DMS53 treated with DMSO at 0.1 percent for 48 hours (cell line): Measurements from ENCODE around the gene DNAAF5.
"Not testable (repeated sequence)": the region's sequence is repeated elsewhere in the genome, so short reads cannot be mapped to it uniquely, and the experiment has no call there.

Experiments used
- DNase-seq: peaks from one replicate; lab custom pipeline; 2025; ENCODE audit not compliant: unreplicated experiment; lab: John Stamatoyannopoulos, UW

Gene DNAAF5

GRCh38 chr7:802500-803242, 76.2 kb downstream of the DNAAF5 start:
- no peak for DNase-seq

DNA sequence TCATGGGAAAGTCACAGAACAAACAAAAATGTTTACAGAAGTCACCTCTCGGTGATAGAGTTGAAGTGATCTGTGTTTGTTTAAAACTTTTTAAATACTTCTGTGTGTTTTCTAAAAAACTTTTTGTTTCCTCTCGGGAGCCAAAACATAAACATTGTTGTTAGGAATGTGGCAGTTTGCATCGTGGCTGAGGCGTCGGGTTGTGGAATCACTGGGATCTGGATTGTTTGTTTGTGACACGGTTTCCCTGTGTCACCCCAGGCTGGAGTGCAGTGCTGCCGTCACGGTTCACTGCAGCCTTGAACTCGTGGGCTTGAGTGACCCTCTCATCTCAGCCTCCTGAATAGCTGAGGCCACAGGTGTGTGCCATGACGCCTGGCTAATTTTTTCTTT, 76.7 kb downstream of the DNAAF5 start:
- DNase-seq = peak; percentile 12

GRCh38 chr7:803796-804195, 77.3 kb downstream of the DNAAF5 start:
- DNase-seq = not testable (repeated sequence)

GRCh38 chr7:805261-805660, 78.8 kb downstream of the DNAAF5 start:
- DNase-seq = no peak

DNA sequence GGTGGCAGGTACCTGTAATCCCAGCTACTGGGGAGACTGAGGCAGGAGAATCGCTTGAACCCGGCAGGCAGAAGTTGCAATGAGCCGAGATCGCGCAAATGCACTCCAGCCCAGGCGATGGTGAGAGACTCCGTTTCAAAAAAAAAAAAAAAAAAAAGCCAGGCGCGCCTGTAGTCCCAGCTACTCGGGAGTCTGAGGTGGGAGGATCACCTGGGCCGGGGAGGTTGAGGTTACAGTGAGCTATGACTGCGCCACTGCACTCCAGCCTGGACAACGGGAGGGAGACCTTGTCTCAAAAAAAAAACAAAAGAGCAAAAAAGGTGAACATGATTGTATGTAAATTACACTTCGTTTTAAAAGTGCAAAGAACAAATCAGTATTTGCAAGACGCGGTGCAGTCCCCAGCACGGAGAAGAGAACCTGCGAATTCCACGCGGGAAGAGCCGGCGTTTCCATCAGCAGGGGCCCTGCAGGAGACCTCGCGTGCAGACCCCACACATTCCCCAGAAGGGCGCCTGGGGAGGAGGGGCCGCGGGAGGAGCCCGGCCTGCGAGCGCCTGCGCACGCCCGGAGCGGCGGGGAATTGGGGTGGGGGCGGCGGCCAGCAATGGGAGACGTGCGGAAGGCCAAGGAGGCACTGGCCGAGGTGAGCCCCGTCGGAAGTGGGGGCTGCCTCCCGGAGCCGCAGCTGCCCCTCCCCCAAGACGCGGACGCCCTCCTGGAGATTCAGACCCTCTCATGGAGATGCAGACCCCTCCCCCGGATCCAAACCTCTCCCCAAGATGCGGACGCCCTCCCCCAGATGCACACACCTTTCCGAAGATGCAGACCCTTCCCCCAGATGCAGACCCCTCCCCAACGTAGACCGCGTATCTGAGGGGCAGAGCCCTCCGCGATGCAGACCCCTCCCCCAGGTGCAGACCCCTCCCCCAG, 89.1 kb downstream of the DNAAF5 start:
- DNase-seq = no peak

DNA sequence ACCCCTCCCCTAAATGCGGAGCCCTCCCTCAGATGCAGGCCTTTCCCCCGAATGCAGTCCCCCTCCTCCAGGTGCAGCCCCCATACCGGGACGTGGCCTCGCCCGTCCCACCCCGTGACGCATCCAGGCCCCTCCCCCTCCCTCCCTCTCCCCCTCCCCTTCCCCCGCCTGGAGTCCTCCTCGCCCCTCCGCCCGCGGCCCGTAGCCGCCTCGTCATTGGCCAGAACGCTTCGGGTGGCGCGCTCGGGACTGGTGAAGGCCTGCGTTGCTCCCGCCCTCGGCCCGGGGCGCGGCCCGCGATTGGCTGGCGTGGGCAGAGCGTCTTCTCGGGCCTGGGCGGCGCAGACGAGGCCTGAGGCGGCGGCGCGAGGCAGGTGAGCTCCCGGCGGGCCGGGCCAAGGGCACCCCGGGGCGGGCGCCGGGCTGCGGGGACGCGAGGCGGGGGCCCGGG, 89.8 kb downstream of the DNAAF5 start:
- peak; percentile 92 for DNase-seq

DNA sequence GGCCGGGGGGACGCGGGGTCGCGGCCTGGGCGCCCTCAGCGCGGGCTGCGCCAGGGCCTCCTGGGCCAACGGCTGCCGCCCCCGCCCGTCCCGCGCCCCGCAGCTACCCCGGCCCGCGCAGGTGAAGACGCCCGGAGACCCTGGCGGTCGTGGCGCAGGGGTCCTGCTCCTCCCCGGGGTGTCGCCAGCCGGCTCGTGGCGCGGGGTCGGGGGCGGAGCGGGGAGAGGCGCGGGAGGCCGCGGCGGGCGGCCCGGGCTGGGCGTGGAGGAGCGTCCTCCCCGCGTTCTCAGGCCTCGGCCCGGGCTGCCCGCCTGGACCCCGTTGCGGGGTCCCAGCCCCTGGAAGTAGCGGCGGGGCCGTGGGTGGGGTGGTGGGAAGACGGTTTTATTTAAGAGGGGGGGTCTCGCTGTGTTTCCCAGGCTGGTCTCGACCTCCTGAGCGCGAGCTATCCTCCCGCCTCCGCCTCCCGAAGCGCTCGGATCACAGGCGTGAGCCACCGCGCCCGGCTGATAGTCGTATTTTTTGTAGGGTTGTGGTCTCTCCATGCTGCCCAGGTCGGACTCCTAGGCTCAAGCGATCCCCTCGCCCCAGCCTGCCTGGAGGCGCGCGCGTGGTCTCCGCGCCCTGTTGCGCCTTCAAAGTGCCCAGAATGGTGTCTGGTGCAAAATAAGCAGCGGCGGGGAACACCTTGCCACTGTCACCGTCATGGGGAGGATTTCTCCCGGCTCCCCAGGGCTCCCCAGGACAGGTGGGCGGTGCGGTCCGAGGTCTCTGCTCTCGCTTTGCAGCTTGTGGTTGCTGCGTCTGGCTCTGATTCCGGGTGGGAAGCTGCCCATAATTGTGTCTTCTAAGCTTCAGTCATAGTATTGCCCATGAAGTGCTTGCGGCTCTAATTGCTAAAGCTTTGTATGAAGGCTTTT, 90.5 kb downstream of the DNAAF5 start:
- no peak for DNase-seq

DNA sequence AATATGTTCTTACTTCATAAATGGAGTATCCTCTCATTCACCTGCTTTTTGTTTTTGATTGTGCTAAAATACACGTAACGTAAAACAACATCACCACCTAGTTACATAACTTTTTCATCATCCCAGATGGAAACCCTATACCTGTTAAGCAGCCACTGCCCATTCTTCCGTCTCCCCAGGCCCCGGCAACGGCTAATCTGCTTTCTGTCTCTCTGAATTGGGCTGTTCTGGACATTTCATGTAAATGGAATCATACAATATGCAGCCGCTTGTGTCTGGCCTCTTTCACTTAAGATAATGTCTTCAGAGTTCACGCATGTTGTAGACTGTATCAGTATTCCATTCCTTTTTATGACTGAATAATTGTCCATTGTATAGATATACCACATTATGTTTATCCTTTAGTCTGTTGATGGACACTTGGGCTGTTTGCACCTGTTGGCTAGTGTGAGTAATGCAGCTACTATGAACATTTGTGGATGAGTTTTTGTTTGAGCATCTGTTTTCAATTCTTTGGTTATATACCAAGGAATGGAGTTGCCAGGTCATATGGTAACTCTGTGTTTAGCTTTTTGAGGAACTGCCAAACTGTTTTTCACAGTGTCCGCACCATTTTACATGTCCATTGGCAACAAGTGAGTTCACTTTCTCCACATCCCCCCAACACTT, 91.7 kb downstream of the DNAAF5 start:
- DNase-seq = peak; percentile 4

DNA sequence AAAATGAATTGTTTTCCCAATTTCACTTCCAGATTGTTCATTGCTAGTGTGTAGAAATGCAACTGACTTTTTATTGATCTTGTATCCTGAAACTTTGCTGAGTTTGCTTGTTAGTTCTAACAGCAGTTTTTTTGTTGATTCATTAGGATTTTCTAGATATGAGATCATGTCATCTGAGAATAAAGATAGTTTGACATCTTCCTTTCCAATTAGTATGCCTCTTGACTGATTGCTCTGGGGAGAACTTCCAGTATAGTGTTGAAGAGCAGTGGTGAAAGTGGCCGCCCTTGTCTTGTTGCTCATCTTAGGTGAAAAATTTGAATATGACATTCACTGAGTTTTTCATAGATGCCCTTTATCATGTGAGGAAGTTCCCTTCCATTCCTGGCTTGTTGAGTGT, 93.8 kb downstream of the DNAAF5 start:
- no peak for DNase-seq

GRCh38 chr7:821688-822087, 95.2 kb downstream of the DNAAF5 start:
- no peak for DNase-seq

DNA sequence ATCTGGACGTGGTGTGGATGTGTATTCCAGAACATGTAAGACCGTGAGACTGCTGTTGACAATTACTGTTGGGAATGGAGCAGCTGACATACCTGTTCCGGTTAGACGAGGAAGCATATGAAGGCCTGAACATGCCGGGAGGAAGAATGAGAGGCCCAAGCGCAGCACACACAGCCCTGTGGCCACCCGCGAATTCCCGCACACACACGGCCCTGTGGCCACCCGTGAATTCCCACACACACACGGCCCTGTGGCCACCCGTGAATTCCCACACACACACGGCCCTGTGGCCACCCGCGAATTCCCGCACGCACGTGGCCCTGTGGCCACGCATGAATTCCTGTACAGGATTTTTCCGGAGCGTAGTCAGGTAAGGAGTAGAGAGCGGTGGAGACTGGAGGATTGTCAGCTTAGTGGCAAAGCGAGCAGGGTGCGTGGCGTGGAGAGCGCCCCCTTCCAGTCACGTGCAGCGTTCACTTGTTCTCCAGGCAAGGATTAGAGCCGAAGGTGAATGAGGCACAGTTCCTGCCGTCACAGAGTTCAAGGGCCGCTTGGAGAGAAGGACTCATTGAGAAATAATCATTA, 96.3 kb downstream of the DNAAF5 start:
- DNase-seq = no peak

- no peak for DNase-seq
Measured at GRCh38 chr7:823649-824048, 97.2 kb downstream of the DNAAF5 start.

DNA sequence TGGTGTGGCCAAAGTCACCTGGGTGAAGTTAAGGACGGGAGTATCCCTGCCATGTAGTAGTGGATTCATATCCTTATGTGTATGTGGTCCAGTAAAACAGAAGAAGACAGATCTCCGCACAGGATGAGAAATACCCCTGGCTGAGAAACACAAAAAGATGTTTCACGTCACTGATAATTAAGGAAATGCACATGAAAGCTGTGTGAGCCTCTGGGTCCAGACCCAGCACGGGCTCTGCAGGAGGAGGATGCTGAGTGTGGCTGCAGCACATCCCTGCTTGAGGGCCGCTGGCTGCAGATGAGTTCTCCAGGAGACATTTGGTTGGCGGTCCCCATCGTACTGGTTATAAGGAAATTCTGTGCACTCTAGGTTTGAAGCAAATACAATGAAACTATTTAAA, 97.6 kb downstream of the DNAAF5 start:
- no peak for DNase-seq

- DNase-seq = no peak
Measured at GRCh38 chr7:824664-825063, 98.2 kb downstream of the DNAAF5 start.

DNA sequence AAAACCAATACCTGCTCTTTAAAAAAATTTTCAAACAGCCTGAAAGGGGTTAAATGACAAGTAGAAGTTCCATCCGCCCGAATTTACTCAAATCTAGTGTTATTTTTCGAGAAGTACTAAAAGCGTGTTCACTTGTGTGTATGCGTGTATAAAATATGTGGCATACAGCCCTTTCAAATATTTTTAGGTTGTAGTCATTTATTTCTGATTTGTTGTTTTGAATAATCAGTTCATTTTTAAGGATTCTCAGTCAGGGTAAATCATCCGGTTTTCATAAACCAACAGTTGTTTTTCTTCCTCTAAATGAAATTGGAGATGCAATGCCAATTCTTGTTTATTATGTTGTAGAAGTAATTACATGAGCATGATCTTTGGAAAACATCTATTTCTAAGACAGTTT, 98.9 kb downstream of the DNAAF5 start:
- DNase-seq = no peak

DNA sequence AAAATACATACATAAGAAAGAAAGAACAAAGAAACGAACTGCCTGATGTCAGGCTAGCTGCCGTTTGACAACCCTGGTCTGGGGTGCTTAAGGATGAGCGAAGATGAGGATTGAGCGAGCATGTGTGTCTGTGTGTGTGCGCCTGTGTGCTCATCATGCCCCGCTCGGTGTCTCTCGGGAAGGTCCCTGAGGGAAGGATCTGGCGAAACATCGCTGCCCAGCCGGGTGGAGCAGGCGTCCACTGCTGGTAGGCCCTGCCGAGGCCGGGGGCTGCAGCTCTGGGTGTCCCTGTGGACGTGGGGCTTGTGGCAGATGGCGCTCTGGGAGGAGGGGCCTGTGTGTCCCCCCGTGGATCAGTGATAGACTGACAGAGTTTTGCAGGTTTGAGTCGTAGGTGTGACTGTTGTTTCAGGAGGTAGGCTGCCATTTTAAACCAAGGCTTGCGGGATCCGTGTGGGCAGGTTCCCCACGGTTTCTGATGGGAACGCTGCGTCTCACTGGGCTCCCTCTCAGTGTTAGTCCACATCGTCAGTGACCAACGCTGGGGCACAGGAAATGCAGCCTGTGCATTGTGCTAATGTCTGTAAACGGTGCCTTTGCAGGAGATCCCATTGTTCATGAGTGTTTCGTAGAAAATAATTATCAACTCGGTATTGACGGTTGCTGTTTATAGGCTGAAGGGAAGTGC, 99.9 kb downstream of the DNAAF5 start:
- DNase-seq = no peak

DNA sequence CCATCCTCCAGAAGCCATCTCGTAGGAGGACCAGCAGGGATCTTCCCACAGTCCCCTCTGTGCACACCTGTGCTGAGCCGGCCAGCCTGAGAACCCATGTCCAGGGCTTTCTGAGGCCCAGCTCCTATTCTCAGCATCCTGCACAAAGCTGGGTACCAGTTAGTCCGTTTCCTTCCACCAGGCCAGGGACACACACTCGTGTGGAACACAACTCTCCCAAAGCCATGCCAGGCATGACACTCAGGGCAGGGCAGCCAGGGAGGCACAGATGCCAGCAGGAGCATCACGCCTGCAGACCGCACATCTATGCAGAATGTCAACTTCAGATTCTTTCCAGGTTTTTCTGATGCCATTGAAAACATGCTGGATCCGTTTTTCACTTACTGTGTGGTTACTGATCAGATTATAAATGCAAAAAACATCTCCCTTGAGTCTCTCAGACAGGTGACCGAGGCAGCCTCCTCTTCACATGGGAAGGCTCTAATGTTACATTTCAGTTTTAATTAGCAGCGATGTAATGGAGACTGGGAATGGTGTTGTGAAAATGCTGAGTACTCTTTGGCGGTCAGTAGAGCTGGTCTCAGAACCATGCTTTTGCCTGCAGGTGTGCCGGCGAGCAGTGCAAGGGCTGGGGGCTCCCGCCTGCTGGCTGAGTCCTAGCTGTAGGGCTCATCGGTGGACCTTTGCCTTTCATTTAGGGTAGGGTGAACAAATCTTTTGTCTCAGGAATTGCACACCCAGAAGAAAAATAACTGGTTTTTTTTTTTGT, 102.5 kb downstream of the DNAAF5 start:
- DNase-seq = no peak

DNA sequence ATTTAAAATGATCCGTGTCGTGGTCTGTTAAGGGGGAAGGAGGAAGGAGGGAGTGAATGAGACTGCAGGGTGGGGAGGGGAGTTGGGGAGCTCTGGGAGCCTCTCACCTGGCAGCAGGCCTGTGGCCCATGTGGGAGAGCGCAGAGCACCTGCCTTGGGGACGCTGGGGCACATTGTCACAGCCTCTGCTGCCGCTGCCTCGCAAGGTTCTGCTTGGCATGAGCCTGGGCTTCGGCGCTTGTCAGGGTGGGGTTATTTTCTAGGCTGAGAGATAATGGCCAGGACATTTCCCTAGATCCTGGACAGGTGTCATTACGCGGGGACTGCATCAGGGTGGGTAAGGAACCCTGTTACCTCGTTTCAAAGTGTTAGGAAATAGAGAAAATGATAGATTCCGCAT, 103.6 kb downstream of the DNAAF5 start:
- no peak for DNase-seq

GRCh38 chr7:831596-832166, 105.2 kb downstream of the DNAAF5 start:
- no peak for DNase-seq
